Lung (tissue), 12 donors: Measurements from ENCODE around the gene KRTAP19-3. TPM values are rescaled to one million over a fixed set of nuclear protein-coding genes. Genes with fewer than 3 reads are reported as not detected.

Experiments
- ATAC-seq: fragments of 200-7000 bp; cut with Tn5 transposase; one replicate; pipeline ENCODE4 v1.9.1; 2020; ENCODE audit warnings: moderate number of reproducible peaks; ENCODE audit not compliant: insufficient read depth, low FRiP score
- DNase-seq, 3 donors: peaks; one replicate each; pipeline ENCODE4 v3.0.0-alpha.2; 2013 to 2017
- H3K27ac ChIP-seq, 2 donors: one replicate each; pipeline ENCODE4 v1.5.1; 2013; ENCODE audit warnings: mild to moderate bottlenecking in 2 of 2, moderate library complexity in 2 of 2, control low read depth in 1 of 2, inconsistent platforms in 1 of 2, low read depth in 1 of 2, low read length in 1 of 2
- H3K27me3 ChIP-seq, 3 donors: one replicate each; pipeline ENCODE4 v1.5.1; 2013; ENCODE audit warnings: low read length in 2 of 3; ENCODE audit not compliant: control insufficient read depth in 3 of 3, insufficient read depth in 3 of 3
- H3K36me3 ChIP-seq, 4 donors: one replicate each; pipeline ENCODE4 v1.5.1; 2013; ENCODE audit warnings: low read length in 4 of 4, mild to moderate bottlenecking in 1 of 4, moderate library complexity in 1 of 4; ENCODE audit not compliant: control insufficient read depth in 4 of 4, insufficient read depth in 4 of 4
- H3K4me1 ChIP-seq, 5 donors: one replicate each; pipeline ENCODE4 v1.5.1; 2013; ENCODE audit warnings: low read length in 5 of 5, mild to moderate bottlenecking in 2 of 5, moderate library complexity in 1 of 5; ENCODE audit not compliant: control insufficient read depth in 5 of 5, insufficient read depth in 5 of 5
- H3K4me3 ChIP-seq: one replicate; pipeline ENCODE4 v1.5.1; 2013; ENCODE audit warnings: mild to moderate bottlenecking, control low read depth, moderate library complexity
- H3K9ac ChIP-seq, 2 donors: one replicate each; pipeline ENCODE4 v1.5.1; 2013; ENCODE audit warnings: low read length in 2 of 2, control low read depth in 1 of 2; ENCODE audit not compliant: insufficient read depth in 1 of 2
- H3K9me3 ChIP-seq, 4 donors: one replicate each; pipeline ENCODE4 v1.5.1; 2013; ENCODE audit warnings: low read length in 3 of 4, mild to moderate bottlenecking in 1 of 4, moderate library complexity in 1 of 4; ENCODE audit not compliant: control insufficient read depth in 4 of 4, insufficient read depth in 3 of 4
- WGBS, 2 donors: extraction: QIAGEN DNeasy Blood & Tissue Kit; methylation state at CpG; one replicate each; pipeline ENCODE4 v1.1.7; 2013; 5-methylcytosine and 5-hydroxymethylcytosine counted together
- polyA plus RNA-seq, 2 donors: library from polyadenylated mRNA; stranded (reverse); fragments of 200-250 nt; gene quantifications; one replicate each; pipeline ENCODE4 v1.2.1, GENCODE V29; 2013
- total RNA-seq, 2 donors: library from RNA; depleted of rRNA in 1 of 2; stranded (reverse); fragments of >200 nt in 1 of 2; gene quantifications; one replicate each; pipeline ENCODE4 v1.2.1, GENCODE V29; 2014 to 2021
- TF ChIP-seq, protein P1 (sequence below): IDR thresholded peaks from 2 replicates; pipeline ENCODE4 v1.5.1; 2012; ENCODE audit warnings: mild to moderate bottlenecking; ENCODE audit errors: control extremely low read depth, extremely low read depth
- donor health status: control.
- donor health status: control.
- donor health status: Bipolar disorder and iron deficiency.
- donor health status: healthy.
- donor health status: DM: yes; HTN: yes; CAD: no.

The KRTAP19-3 gene
- total and polyA plus RNA-seq, 4 donors = not detected

DNA sequence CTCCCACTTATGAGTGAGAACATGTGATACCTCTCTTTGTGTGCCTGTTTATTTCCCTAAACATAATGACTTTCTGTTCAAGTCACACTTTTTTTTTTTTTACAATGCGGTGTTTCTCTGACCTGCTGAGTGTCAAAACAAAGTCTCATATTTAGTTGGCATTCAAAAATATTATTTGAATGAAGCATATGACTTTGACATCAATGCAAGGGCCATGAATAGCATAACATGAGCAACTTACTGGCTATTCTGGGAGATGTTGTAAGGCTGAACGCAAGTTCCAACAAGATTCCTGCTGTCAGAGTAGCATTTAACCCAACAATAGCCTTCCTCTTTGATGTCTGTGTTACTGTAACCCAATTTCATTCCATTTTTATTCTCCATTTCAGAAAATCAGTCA, 9.7 kb downstream of the KRTAP19-3 start:
- Histone ChIP-seq H3K4me1 (no peaks in the 10 kb centered on the region), H3K9me3 (peaks cover 0 to 10% (median 0%) of the 10 kb centered on the region in 4 donors), H3K9ac (no peak overlapping the region), H3K36me3 (no peaks in the 10 kb centered on the region), H3K4me3 (no peak overlapping the region), H3K27ac (peak overlapping the region in 1 of 2 donors; percentile 9), H3K27me3 (no peaks in the 10 kb centered on the region)
- 80 to 82% methylated on average over 2 of the region's 2 CpGs for WGBS, 2 donors
- TF ChIP-seq, protein P1, sequence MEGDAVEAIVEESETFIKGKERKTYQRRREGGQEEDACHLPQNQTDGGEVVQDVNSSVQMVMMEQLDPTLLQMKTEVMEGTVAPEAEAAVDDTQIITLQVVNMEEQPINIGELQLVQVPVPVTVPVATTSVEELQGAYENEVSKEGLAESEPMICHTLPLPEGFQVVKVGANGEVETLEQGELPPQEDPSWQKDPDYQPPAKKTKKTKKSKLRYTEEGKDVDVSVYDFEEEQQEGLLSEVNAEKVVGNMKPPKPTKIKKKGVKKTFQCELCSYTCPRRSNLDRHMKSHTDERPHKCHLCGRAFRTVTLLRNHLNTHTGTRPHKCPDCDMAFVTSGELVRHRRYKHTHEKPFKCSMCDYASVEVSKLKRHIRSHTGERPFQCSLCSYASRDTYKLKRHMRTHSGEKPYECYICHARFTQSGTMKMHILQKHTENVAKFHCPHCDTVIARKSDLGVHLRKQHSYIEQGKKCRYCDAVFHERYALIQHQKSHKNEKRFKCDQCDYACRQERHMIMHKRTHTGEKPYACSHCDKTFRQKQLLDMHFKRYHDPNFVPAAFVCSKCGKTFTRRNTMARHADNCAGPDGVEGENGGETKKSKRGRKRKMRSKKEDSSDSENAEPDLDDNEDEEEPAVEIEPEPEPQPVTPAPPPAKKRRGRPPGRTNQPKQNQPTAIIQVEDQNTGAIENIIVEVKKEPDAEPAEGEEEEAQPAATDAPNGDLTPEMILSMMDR = no peak
- ATAC-seq (no peak), DNase-seq (no peak)

DNA sequence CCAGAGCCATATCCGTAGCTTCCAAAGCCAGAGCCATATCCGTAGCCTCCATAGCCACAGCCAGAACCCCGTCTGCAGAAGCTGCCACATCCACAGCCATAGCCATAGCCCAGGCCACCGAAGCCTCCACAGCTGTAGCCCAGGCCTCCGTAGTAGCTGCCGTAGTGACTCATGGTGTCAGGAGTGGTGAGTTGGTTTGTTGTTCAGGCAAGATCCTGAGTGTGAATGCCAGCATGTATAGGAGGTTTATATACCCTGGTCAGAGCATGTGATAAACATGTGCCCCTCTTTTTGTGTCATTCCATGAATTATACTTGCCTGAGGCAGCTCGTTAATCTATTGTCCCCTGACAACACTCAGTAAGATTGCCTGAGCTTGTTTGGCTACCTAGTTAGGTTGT, 11.7 kb downstream of the KRTAP19-3 start, which contains the start of gene KRTAP19-1:
TSS of gene KRTAP19-1 (minus strand) at position 223 of the 400 bp plus-strand sequence. CDS start at position 173, 50 bp downstream.
- Histone ChIP-seq H3K27ac (peak within 1 kb of the TSS in 1 of 2 donors; percentile 56), H3K4me3 (no peak within 1 kb of the TSS), H3K9ac (no peak within 1 kb of the TSS), H3K4me1 (no peaks in the 10 kb centered on the region), H3K9me3 (no peaks in the 10 kb centered on the region), H3K27me3 (no peaks in the 10 kb centered on the region), H3K36me3 (no peaks in the 10 kb centered on the region)
- 91 to 94% methylated on average over 7 of the region's 7 CpGs for WGBS, 2 donors
- no peak for DNase-seq
- TF ChIP-seq, protein P1 = no peak
- no peak for ATAC-seq

DNA sequence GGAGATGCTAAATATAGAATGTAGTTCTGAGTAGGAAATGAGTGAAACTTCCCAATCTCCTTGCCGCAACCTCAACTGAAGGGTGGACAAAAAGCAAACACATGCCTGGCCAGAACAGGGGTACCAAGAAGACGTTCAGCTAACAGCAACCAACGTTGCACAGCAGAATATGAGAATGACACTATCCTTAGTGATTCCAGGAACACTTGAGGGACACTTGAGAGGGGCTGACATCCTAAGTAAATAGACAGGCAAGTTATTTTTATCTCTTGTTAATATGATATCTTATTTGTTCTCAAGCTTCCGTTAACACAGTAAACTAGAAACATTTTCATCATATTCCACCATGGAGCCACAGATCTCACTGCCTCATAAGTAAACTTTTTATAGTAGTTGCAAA, 12.6 kb downstream of the KRTAP19-3 start:
- TF ChIP-seq, protein P1 = no peak
- Histone ChIP-seq H3K9ac (no peak overlapping the region), H3K36me3 (no peaks in the 10 kb centered on the region), H3K4me1 (no peaks in the 10 kb centered on the region), H3K27me3 (no peaks in the 10 kb centered on the region), H3K9me3 (no peaks in the 10 kb centered on the region), H3K4me3 (no peak overlapping the region), H3K27ac (peak overlapping the region in 1 of 2 donors; percentile 56)
- WGBS, 2 donors = 45 to 49% methylated on average over 4 of the region's 4 CpGs
- DNase-seq = no peak
- ATAC-seq = no peak

DNA sequence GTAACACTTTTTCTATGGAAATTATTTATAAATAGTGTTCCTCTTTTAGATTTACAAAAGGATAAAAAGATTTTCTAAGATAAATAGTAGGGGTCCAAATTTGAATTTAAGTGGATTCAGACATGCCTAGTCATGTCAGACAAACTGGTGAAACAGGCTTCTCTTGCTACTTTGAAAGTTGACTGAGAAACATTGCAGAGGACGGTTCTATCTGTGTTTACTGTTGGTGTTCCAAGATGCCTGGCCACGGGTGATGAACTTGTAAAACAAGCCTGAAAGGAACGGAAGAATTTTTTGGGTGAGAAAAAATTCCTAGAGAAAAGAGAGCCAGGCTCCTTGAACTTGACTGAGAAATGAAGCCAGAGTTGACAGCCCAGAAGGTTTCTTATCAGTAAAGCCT, 13.8 kb downstream of the KRTAP19-3 start:
- ATAC-seq (no peak), DNase-seq (no peak)
- Histone ChIP-seq H3K9ac (no peak overlapping the region), H3K9me3 (no peaks in the 10 kb centered on the region), H3K36me3 (no peaks in the 10 kb centered on the region), H3K4me3 (no peak overlapping the region), H3K27ac (no peak overlapping the region), H3K27me3 (no peaks in the 10 kb centered on the region), H3K4me1 (no peaks in the 10 kb centered on the region)
- 41 to 65% methylated on average over 3 of the region's 3 CpGs for WGBS, 2 donors
- TF ChIP-seq, protein P1 = no peak
